Inflammatory macrophage (primary cell): Measurements from ENCODE around the gene RAP1A.
"Not testable (repeated sequence)": the region's sequence is repeated elsewhere in the genome, so short reads cannot be mapped to it uniquely, and the experiment has no call there.

Experiments
- DNase-seq, 2 donors: peaks; one replicate each; pipeline ENCODE4 v3.0.0-alpha.2; 2020 to 2022

RAP1A gene

GRCh38 chr1:111598544-111598943 is 21.0 kb upstream of the RAP1A start:
- DNase-seq, result no peak

GRCh38 chr1:111599781-111600693 is 19.6 kb upstream of the RAP1A start:
- no peak for DNase-seq

GRCh38 chr1:111600886-111601386 is 18.7 kb upstream of the RAP1A start:
- no peak for DNase-seq

- peak in 1 of 2 donors; percentile 31 for DNase-seq
Observed at GRCh38 chr1:111602302-111602701, 17.3 kb upstream of the RAP1A start.

- no peak for DNase-seq
Observed at GRCh38 chr1:111602974-111603373, 16.6 kb upstream of the RAP1A start.

GRCh38 chr1:111603979-111604378 is 15.6 kb upstream of the RAP1A start:
- DNase-seq, result no peak

GRCh38 chr1:111604931-111605330 is 14.7 kb upstream of the RAP1A start:
- no peak for DNase-seq

- peak; percentile 35 to 43 for DNase-seq
Observed at GRCh38 chr1:111605576-111605975, 14.0 kb upstream of the RAP1A start.

- DNase-seq, result not testable (repeated sequence)
Observed at GRCh38 chr1:111606457-111607215, 13.0 kb upstream of the RAP1A start.

GRCh38 chr1:111608528-111608927 is 11.1 kb upstream of the RAP1A start:
- DNase-seq, result not testable (repeated sequence)

GRCh38 chr1:111611986-111612385 is 7.6 kb upstream of the RAP1A start:
- no peak for DNase-seq

- peak; percentile 68 to 87 for DNase-seq
Observed at GRCh38 chr1:111615870-111616715, 3.5 kb upstream of the RAP1A start.

- no peak for DNase-seq
Observed at GRCh38 chr1:111618081-111618480, 1.5 kb upstream of the RAP1A start.

GRCh38 chr1:111618961-111619634 is 491 bp upstream of the RAP1A start:
- DNase-seq, result no peak

- peak; percentile 61 to 74 for DNase-seq
Observed at GRCh38 chr1:111620441-111620971, 917 bp downstream of the RAP1A start.

GRCh38 chr1:111621050-111621449 is 1.5 kb downstream of the RAP1A start:
- DNase-seq, result peak; percentile 51 to 59

- DNase-seq, result no peak
Observed at GRCh38 chr1:111622166-111622565, 2.6 kb downstream of the RAP1A start.

GRCh38 chr1:111624382-111624781 is 4.8 kb downstream of the RAP1A start:
- DNase-seq, result no peak

GRCh38 chr1:111625276-111625675 is 5.7 kb downstream of the RAP1A start:
- no peak for DNase-seq

GRCh38 chr1:111628153-111628552 is 8.6 kb downstream of the RAP1A start:
- DNase-seq, result no peak

GRCh38 chr1:111629190-111629954 is 9.8 kb downstream of the RAP1A start:
- no peak for DNase-seq
